PC-9 (cell line): Measurements from ENCODE around the gene ITSN2. TPM values are rescaled to one million over a fixed set of nuclear protein-coding genes. Genes with fewer than 3 reads are reported as not detected.
A peak's percentile ranks its signal among the peaks of the same experiment; 100 is the strongest.
"Not testable (repeated sequence)": the region's sequence is repeated elsewhere in the genome, so short reads cannot be mapped to it uniquely, and the experiment has no call there.

Experiments used
- Bru-seq: library from RNA; stranded (reverse); fragments of 400-500 nt; gene quantifications from one replicate; lab custom pipeline; 2021; lab: Mats Ljungman, UMichigan
- BruChase-seq, 2 experiments: library from RNA; stranded (reverse); fragments of 400-500 nt; gene quantifications; one replicate each; lab custom pipeline; 2021; lab: Mats Ljungman, UMichigan
- BruUV-seq: library from RNA; stranded (reverse); fragments of 400-500 nt; replicated peaks from 2 replicates; lab custom pipeline; 2021; lab: Mats Ljungman, UMichigan
- CTCF ChIA-PET: fragments of 300-600 bp; sonication (Branson Sonifier 250); formaldehyde crosslinking; loops from one replicate; lab custom pipeline; 2022; ENCODE audit warnings: antibody characterized with exemption; lab: Charles Lee
- POLR2A ChIA-PET: fragments of 300-600 bp; sonication (Branson Sonifier 250); formaldehyde crosslinking; loops from one replicate; lab custom pipeline; 2022; ENCODE audit warnings: antibody characterized with exemption; ENCODE audit not compliant: unreplicated experiment; lab: Charles Lee
- DNase-seq, 2 experiments: peaks; one replicate each; pipeline versions ENCODE4 v3.0.0 to v3.0.0-alpha.2; 2015 to 2022; ENCODE audit warnings: mixed read lengths in 1 of 2
- H2AFZ ChIP-seq: fragments of 200-600 bp; sonication (generic); 2 replicates; pipeline ENCODE4 v1.8.1; 2017; ENCODE audit warnings: antibody characterized with exemption
- H3F3A ChIP-seq: fragments of 200-600 bp; sonication (generic); 2 replicates; pipeline ENCODE4 v1.8.1; 2017; ENCODE audit warnings: antibody characterized with exemption, mild to moderate bottlenecking, low read depth; ENCODE audit not compliant: insufficient read depth
- H3K27ac ChIP-seq: fragments of 200-600 bp; sonication (generic); 2 replicates; pipeline ENCODE4 v1.6.1; 2016; ENCODE audit warnings: mixed run types
- H3K27me3 ChIP-seq: fragments of 200-600 bp; sonication (generic); 2 replicates; pipeline ENCODE4 v1.6.1; 2016; ENCODE audit warnings: low read depth, mixed run types; ENCODE audit not compliant: insufficient read depth
- H3K36me3 ChIP-seq: fragments of 200-600 bp; sonication (generic); 2 replicates; pipeline ENCODE4 v1.6.1; 2016; ENCODE audit warnings: low read depth, mixed run types
- H3K4me1 ChIP-seq: fragments of 200-600 bp; sonication (generic); replicated peaks from 2 replicates; pipeline ENCODE4 v1.6.1; 2016; ENCODE audit warnings: mixed run types; ENCODE audit not compliant: insufficient read depth
- H3K4me2 ChIP-seq: fragments of 200-600 bp; sonication (generic); 2 replicates; pipeline ENCODE4 v1.6.1; 2017; ENCODE audit warnings: mixed run types
- H3K4me3 ChIP-seq: fragments of 200-600 bp; sonication (generic); 2 replicates; pipeline ENCODE4 v1.6.1; 2016; ENCODE audit warnings: mixed run types
- H3K79me2 ChIP-seq: fragments of 200-600 bp; sonication (generic); 2 replicates; pipeline ENCODE4 v1.6.1; 2017; ENCODE audit warnings: low read depth, mixed run types
- H3K9me2 ChIP-seq: fragments of 200-600 bp; sonication (generic); 2 replicates; pipeline ENCODE4 v1.8.1; 2017; ENCODE audit warnings: mild to moderate bottlenecking; ENCODE audit not compliant: insufficient read depth
- H3K9me3 ChIP-seq: fragments of 200-600 bp; sonication (generic); 2 replicates; pipeline ENCODE4 v1.8.1; 2016; ENCODE audit warnings: low read depth; ENCODE audit not compliant: insufficient read depth
- H4K20me1 ChIP-seq: fragments of 200-600 bp; sonication (generic); 2 replicates; pipeline ENCODE4 v1.8.1; 2017; ENCODE audit not compliant: insufficient read depth
- CTCF ChIP-seq: fragments of 200-600 bp; sonication (generic); conservative IDR thresholded peaks from 2 replicates; pipeline ENCODE4 v1.6.1; 2017; ENCODE audit warnings: mixed run types, antibody characterized with exemption, mild to moderate bottlenecking, moderate library complexity
- EZH2 ChIP-seq: fragments of 200-600 bp; sonication (generic); IDR thresholded peaks from 2 replicates; pipeline ENCODE4 v1.8.0; 2017; ENCODE audit warnings: antibody characterized with exemption, low read depth
- intact Hi-C: fragments of 100-400 bp; cut with micrococcal nuclease; formaldehyde crosslinking; loops from one replicate; pipeline ENCODE4 v1.10.0; 2022; ENCODE audit not compliant: unreplicated experiment
- long read RNA-seq: library from polyadenylated mRNA; stranded (forward); transcript quantifications from one replicate; pipeline ENCODE4 v2.0.0, GENCODE V29; 2022
- total RNA-seq: library from RNA; stranded (reverse); gene quantifications from 2 replicates; pipeline ENCODE4 v1.2.3, GENCODE V29; 2021

ITSN2 gene
- total RNA-seq: 28.4 and 30.4 TPM in 2 replicates
- percentile 71 among the genes with signal in this experiment for Bru-seq, nascent RNA
- BruChase-seq, experiment 1, labeled RNA remaining after a 2-hour chase: percentile 69 among the genes with signal in this experiment
- BruChase-seq, experiment 2, labeled RNA remaining after a 6-hour chase: percentile 68 among the genes with signal in this experiment
- long read RNA-seq, full-length matches to known transcripts: 4 of 11 reads
- long read RNA-seq, partial matches to known transcripts: 3 of 11 reads
- long read RNA-seq, other reads (novel, unspliced or antisense): 4 of 11 reads

DNA sequence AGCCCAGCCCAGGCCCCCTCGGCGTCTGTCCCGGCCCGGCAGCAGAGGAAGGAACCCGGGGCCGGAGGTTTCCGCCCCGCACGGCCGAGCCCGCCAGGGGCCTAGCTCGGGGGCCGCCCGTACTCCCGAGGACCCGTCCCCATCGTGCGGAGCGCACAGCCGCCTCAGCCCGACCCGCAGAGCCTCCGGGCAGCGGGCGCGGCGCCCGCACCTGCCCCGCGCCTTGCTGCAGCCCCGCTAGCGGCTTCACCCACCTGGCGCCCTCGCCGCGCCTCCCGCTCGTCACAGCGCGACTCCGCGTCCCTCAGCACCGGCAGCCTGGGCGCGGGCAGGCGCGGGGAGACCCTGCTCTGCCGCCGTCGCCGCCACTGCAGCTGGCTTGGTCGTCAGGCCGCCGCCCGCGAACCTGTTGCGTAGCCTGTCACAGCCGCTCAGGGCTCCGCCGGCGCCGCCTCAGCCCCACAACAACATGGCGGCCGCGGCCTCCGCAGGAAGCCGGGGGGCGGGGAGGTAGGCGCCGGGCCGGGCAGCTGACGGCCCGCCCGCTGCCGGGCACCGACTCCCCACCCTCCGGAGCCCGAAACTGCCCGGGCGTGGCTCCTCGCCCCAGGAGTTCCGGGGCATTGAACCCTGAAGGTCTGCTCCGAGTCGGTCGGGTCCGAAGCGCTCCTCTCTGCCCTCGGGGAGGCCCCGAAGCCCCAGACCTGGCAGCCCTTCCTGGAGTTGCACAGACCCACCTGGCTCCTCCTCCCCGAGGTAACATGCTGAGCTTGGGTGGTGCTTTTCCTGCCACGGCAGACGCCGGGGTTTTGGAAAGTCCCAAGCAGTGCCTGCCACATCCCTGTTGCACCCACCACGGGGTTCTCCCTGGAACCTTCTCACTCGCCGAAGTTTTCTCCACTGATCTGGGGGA lies at the start of gene ITSN2:
TSS of gene ITSN2 (minus strand) at position 487 of the 913 bp plus-strand sequence. CDS start 32,454 bp downstream, outside the sequence.
- TF ChIP-seq CTCF (no peak), EZH2 (no peak)
- no TSS peak for BruUV-seq
- Histone ChIP-seq H3K9me3 (no peaks in the 10 kb centered on the region), H2AFZ (peak within 1 kb of the TSS; percentile 98), H3F3A (peaks cover 17% of the 10 kb centered on the region; the same call in 1 of the 2 replicates), H3K9me2 (no peaks in the 10 kb centered on the region), H3K4me1 (peaks cover 30% of the 10 kb centered on the region), H4K20me1 (no peaks in the 10 kb centered on the region), H3K79me2 (peaks cover 41% of the 10 kb centered on the region), H3K27me3 (no peaks in the 10 kb centered on the region), H3K36me3 (no peaks in the 10 kb centered on the region), H3K27ac (peak within 1 kb of the TSS; percentile 54), H3K4me2 (peak within 1 kb of the TSS; percentile 82), H3K4me3 (peak within 1 kb of the TSS; percentile 97)
- ChIA-PET CTCF (interaction anchor here (0.6 kb wide), 1 partner anchor 1479 kb away, joined by 5 read pairs; no protein-coding TSS in a partner anchor), POLR2A (interaction anchor here (0.5 kb wide), 1 partner anchor 26 kb away, joined by 11 read pairs; no protein-coding TSS in a partner anchor)
- DNase-seq: peak; percentile 64 to 77
- intact Hi-C loops: loop anchor here (1.0 to 10.0 kb wide), 2 partner anchors 126 to 276 kb away; partner anchors contain the start of gene TP53I3

GRCh38 chr2:24409171-24409570 lies 48.8 kb upstream of the ITSN2 start:
- POLR2A ChIA-PET: interaction anchor here (0.6 kb wide), 1 partner anchor 383 kb away, joined by 3 read pairs; no protein-coding TSS in a partner anchor
- intact Hi-C loops: no loop called here

DNA sequence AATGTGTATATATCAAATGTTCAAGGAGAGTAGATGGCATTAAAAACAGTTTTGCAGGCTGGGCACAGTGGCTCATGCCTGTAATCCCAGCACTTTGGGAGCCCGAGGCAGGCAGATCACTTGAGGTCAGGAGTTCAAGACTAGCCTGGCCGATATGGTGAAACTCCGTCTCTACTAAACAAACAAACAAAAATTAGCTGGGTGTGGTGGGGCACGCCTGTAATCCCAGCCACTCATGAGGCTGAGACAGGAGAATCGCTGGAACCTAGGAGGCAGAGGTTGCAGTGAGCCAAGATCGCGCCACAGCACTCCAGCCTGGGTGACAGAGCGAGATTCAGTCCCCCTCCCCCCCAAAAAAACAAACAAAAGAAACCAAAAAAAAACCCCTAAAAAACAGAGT lies 48.4 kb upstream of the ITSN2 start:
- DNase-seq, H3K4me2 ChIP-seq, H3K9me2 ChIP-seq, H3K79me2 ChIP-seq, H3K27me3 ChIP-seq, H4K20me1 ChIP-seq, H3K4me3 ChIP-seq, BruUV-seq, H3F3A ChIP-seq, H3K9me3 ChIP-seq, intact Hi-C loops, CTCF ChIA-PET, H2AFZ ChIP-seq, H3K36me3 ChIP-seq, POLR2A ChIA-PET, H3K27ac ChIP-seq: not testable (repeated sequence)
- peaks cover 11% of the 10 kb centered on the region for H3K4me1 ChIP-seq

More at GRCh38 chr2:24409171-24409570, 48.8 kb upstream of the ITSN2 start:
- BruUV-seq: no TSS peak
- Histone ChIP-seq H3K9me2 (no peaks in the 10 kb centered on the region), H4K20me1 (no peaks in the 10 kb centered on the region), H3K36me3 (no peaks in the 10 kb centered on the region), H3F3A (no peaks in the 10 kb centered on the region), H3K27ac (no peak overlapping the region), H3K27me3 (no peaks in the 10 kb centered on the region), H3K4me1 (peaks cover 11% of the 10 kb centered on the region), H3K9me3 (no peaks in the 10 kb centered on the region), H2AFZ (no peak overlapping the region), H3K4me2 (no peak overlapping the region), H3K79me2 (no peaks in the 10 kb centered on the region), H3K4me3 (no peak overlapping the region)
- CTCF ChIA-PET: interaction anchor here (1.9 kb wide), 1 partner anchor 419 kb away, joined by 7 read pairs; no protein-coding TSS in a partner anchor
- no peak for DNase-seq
- TF ChIP-seq CTCF (no peak), EZH2 (no peak)
